T-helper 1 cell treated with Interleukin-12 subunit alpha and Interleukin-12 subunit beta and Interleukin-4 antibody, amounts not matched to agents 30 μg/mL and 1 μg/mL, for 36 hours (primary cell): ENCODE measurements around the gene TTC7B.

Experiments
- H3K27ac Mint-ChIP-seq: one replicate; pipeline ENCODE4 v1.8.0; 2021; ENCODE audit warnings: mild to moderate bottlenecking, mixed read lengths
- H3K27me3 Mint-ChIP-seq: one replicate; pipeline ENCODE4 v1.8.0; 2021; ENCODE audit warnings: low read depth, mixed read lengths
- H3K36me3 Mint-ChIP-seq: one replicate; pipeline ENCODE4 v1.8.0; 2021; ENCODE audit warnings: low read depth, mixed read lengths
- H3K4me1 Mint-ChIP-seq: one replicate; pipeline ENCODE4 v1.8.0; 2021; ENCODE audit warnings: low read depth, mixed read lengths
- H3K4me3 Mint-ChIP-seq: one replicate; pipeline ENCODE4 v1.8.0; 2021; ENCODE audit warnings: mild to moderate bottlenecking, moderate library complexity, mixed read lengths
- H3K9me3 Mint-ChIP-seq: one replicate; pipeline ENCODE4 v1.8.0; 2021; ENCODE audit warnings: mixed read lengths

Gene TTC7B

DNA sequence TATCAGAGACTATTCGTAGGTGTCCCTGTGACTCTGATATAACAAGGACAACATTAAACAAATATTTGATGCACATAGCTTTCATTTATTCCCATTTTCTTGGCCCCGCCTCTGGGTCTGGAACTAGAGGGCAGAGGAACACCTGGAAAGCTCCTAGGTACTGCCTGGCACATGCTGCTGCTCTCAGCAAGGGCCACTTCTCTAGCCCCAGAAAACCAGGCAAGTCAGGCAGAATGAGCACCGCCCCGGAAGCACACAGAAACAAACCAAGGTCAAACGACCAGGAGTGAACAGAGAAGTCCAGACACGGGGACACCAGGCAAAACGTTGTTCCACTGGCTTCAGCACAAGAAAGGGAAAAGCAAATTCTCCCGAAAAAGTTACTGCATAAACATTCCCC lies 76.1 kb downstream of the TTC7B start:
- H3K27me3 Mint-ChIP-seq = peaks cover 3% of the 10 kb centered on the region
- H3K4me1 Mint-ChIP-seq = peaks cover 3% of the 10 kb centered on the region
- no peak overlapping the region for H3K4me3 Mint-ChIP-seq
- no peaks in the 10 kb centered on the region for H3K9me3 Mint-ChIP-seq
- no peaks in the 10 kb centered on the region for H3K36me3 Mint-ChIP-seq
- no peak overlapping the region for H3K27ac Mint-ChIP-seq

- peaks cover 3% of the 10 kb centered on the region for H3K27me3 Mint-ChIP-seq
- H3K4me3 Mint-ChIP-seq = no peak overlapping the region
- H3K27ac Mint-ChIP-seq = no peak overlapping the region
- H3K4me1 Mint-ChIP-seq = peaks cover 3% of the 10 kb centered on the region
- H3K9me3 Mint-ChIP-seq = no peaks in the 10 kb centered on the region
- H3K36me3 Mint-ChIP-seq = no peaks in the 10 kb centered on the region
Measured at GRCh38 chr14:90739318-90740068, 76.7 kb downstream of the TTC7B start.

DNA sequence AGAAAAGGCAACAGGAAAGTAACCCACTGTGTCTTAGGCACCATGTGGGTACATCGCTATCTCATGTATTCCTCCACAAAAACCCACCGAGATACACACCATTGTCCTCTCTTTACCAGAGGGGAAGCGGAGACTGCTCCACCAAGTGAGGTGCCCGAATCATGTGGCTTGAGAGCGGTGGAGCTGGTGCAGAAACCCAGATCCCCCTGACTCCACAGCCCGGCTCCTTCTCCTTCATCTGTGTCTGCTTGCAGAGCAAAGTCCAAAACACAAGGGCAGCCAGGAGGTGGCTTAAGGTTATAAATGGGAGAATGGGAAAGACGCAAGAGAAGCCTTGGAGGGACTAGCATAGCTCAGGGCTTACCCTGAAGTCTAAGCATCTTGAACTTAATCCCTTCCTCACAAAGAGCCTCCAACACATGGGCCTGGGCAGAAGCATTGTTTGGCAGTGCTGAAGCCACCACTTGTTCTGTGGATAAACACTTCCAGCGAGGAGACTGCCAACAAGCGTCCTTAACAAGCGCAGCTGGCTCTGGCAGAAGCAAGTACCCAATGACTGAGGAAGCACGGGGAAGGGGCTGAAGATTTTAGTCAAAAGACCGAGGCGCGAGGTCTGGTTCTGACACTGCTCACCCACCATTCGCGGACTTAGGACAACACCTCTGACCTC lies 83.0 kb downstream of the TTC7B start:
- H3K27me3 Mint-ChIP-seq = no peaks in the 10 kb centered on the region

GRCh38 chr14:90732718-90733117 lies 83.5 kb downstream of the TTC7B start:
- no peaks in the 10 kb centered on the region for H3K4me1 Mint-ChIP-seq
- H3K9me3 Mint-ChIP-seq = no peaks in the 10 kb centered on the region
- no peak overlapping the region for H3K27ac Mint-ChIP-seq
- H3K4me3 Mint-ChIP-seq = no peak overlapping the region
- no peaks in the 10 kb centered on the region for H3K27me3 Mint-ChIP-seq
- no peaks in the 10 kb centered on the region for H3K36me3 Mint-ChIP-seq

More for the DNA sequence above, 83.0 kb downstream of the TTC7B start:
- no peak overlapping the region for H3K27ac Mint-ChIP-seq
- no peaks in the 10 kb centered on the region for H3K36me3 Mint-ChIP-seq
- H3K9me3 Mint-ChIP-seq = no peaks in the 10 kb centered on the region
- no peak overlapping the region for H3K4me3 Mint-ChIP-seq
- H3K4me1 Mint-ChIP-seq = no peaks in the 10 kb centered on the region

DNA sequence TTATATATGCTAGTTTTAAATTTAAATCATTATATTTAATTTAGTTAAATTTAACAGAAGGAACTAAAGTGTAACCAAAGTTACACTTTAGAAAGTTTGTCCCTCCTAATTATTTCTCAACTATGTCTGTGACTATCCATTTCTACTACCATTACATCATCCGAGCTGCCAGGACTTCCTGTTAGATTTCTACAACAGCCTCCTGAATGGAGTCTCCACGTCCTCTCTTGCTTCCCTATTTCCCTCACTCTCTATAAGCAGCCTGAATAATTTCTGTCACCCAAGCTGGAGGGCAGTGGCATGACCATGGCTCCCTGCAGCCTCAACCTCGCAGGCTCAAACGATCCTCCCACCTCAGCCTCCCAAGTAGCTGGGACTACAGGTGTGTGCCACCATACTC lies 84.1 kb downstream of the TTC7B start:
- Mint-ChIP-seq H3K4me3 (no peak overlapping the region), H3K27me3 (no peaks in the 10 kb centered on the region), H3K4me1 (no peaks in the 10 kb centered on the region), H3K36me3 (no peaks in the 10 kb centered on the region), H3K9me3 (no peaks in the 10 kb centered on the region), H3K27ac (no peak overlapping the region)

DNA sequence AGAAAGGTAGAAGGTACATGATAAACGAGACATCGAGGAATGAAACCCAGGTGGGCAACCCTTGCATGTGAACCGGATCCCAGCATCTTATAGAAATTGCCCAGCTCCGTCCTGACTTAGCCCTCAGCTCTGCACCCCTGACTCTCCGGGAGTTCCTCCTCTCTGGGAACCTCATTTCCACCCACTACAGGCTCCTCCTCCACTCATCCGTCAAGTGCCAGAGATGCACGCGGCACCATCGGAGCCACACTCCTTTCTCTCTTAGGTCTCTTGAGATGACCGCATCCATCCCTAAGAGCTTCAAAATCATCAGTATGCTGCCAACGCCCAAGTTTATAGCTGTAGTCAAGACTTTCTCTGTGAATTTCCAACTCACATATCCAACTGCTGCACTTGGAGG lies 84.7 kb downstream of the TTC7B start:
- no peaks in the 10 kb centered on the region for H3K27me3 Mint-ChIP-seq
- H3K4me3 Mint-ChIP-seq = no peak overlapping the region
- H3K4me1 Mint-ChIP-seq = no peaks in the 10 kb centered on the region
- H3K9me3 Mint-ChIP-seq = no peaks in the 10 kb centered on the region
- no peak overlapping the region for H3K27ac Mint-ChIP-seq
- no peaks in the 10 kb centered on the region for H3K36me3 Mint-ChIP-seq

DNA sequence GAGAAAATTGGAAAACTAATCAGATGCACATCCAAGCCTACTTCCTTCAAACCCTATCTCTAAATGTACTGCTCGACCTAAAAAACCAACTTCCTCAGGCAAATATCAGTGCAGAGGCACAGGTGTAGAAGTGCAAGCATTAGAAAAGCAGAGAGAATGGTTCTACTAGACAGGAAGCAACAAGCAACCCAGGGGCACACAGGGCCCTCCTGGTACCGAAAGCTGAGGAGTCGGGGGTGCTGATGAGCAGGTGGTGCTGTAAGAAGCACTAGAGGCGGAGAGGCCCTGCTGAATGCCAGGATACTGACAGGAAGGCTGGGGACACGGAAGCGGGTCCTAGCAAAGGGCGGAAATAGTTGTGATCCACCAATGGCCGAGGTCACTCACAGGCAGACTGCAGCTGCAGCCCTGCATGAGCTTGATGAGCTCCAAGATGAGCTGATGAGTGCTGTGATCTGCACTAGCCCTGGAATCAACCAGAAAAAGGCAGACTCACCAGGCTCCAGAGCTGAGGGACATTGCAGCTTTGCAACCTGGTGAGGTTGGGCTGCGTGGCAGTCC lies 85.9 kb downstream of the TTC7B start:
- Mint-ChIP-seq H3K4me1 (no peaks in the 10 kb centered on the region), H3K4me3 (no peak overlapping the region), H3K27me3 (no peaks in the 10 kb centered on the region), H3K36me3 (no peaks in the 10 kb centered on the region), H3K27ac (no peak overlapping the region), H3K9me3 (no peaks in the 10 kb centered on the region)

DNA sequence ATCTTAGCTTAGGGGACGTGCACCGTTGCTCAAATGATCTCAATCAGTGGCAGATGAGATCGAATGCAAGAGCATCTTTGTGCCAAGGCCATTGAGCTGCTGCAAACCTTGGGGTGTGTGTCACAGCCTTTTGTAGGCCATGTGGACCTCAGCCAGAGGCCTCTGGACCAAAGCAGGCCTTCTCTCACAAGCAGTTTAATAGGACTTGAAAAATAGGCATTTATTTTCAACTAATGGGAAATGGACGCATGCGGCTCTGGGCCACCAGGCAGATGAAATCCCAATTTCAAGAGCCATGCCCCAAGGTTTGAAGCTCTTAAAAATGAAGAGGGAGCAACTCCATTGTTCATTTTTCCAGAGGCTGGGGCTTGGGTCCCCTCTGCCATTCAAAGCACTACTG lies 87.3 kb downstream of the TTC7B start:
- Mint-ChIP-seq H3K9me3 (no peaks in the 10 kb centered on the region), H3K4me3 (no peak overlapping the region)

GRCh38 chr14:90727082-90727481 lies 89.1 kb downstream of the TTC7B start:
- H3K4me1 Mint-ChIP-seq = no peaks in the 10 kb centered on the region
- no peak overlapping the region for H3K4me3 Mint-ChIP-seq
- H3K36me3 Mint-ChIP-seq = no peaks in the 10 kb centered on the region
- H3K27ac Mint-ChIP-seq = no peak overlapping the region
- no peaks in the 10 kb centered on the region for H3K27me3 Mint-ChIP-seq
- no peaks in the 10 kb centered on the region for H3K9me3 Mint-ChIP-seq

More for the DNA sequence above, 87.3 kb downstream of the TTC7B start:
- Mint-ChIP-seq H3K27ac (no peak overlapping the region), H3K36me3 (no peaks in the 10 kb centered on the region), H3K4me1 (no peaks in the 10 kb centered on the region), H3K27me3 (no peaks in the 10 kb centered on the region)

- Mint-ChIP-seq H3K4me1 (no peaks in the 10 kb centered on the region), H3K27ac (no peak overlapping the region), H3K27me3 (no peaks in the 10 kb centered on the region), H3K9me3 (no peaks in the 10 kb centered on the region), H3K4me3 (no peak overlapping the region), H3K36me3 (no peaks in the 10 kb centered on the region)
Measured at GRCh38 chr14:90726656-90727055, 89.6 kb downstream of the TTC7B start.

- Mint-ChIP-seq H3K27ac (no peak overlapping the region), H3K9me3 (no peaks in the 10 kb centered on the region), H3K27me3 (peaks cover 3% of the 10 kb centered on the region), H3K4me1 (no peaks in the 10 kb centered on the region), H3K36me3 (no peaks in the 10 kb centered on the region), H3K4me3 (no peak overlapping the region)
Measured at GRCh38 chr14:90724866-90725265, 91.4 kb downstream of the TTC7B start.

DNA sequence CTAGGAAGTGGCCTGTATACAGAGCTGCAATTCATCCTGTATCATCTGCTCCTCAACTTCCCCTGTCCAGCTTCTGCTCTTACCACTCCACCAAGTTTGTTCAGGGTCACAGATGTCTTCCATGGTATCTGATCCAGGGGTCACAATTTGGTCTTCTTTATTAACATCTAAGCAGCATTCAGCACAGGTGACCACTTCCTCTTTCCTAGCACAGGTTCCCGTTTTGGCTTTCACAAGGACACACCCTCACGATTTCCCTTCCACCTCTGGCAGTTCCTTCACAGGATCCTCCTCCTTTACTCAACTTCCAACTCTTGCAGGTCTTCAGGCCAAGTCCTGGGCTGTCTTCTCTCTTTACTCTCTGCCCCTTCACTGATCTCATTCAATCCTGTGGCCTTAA lies 93.6 kb downstream of the TTC7B start:
- Mint-ChIP-seq H3K36me3 (no peaks in the 10 kb centered on the region), H3K27ac (no peak overlapping the region), H3K27me3 (peaks cover 3% of the 10 kb centered on the region)

GRCh38 chr14:90721619-90722305 lies 94.5 kb downstream of the TTC7B start:
- H3K4me1 Mint-ChIP-seq = no peaks in the 10 kb centered on the region
- H3K27ac Mint-ChIP-seq = no peak overlapping the region
- peaks cover 3% of the 10 kb centered on the region for H3K27me3 Mint-ChIP-seq
- no peak overlapping the region for H3K4me3 Mint-ChIP-seq
- no peaks in the 10 kb centered on the region for H3K36me3 Mint-ChIP-seq
- no peaks in the 10 kb centered on the region for H3K9me3 Mint-ChIP-seq

More for the DNA sequence above, 93.6 kb downstream of the TTC7B start:
- Mint-ChIP-seq H3K9me3 (no peaks in the 10 kb centered on the region), H3K4me1 (no peaks in the 10 kb centered on the region), H3K4me3 (no peak overlapping the region)

DNA sequence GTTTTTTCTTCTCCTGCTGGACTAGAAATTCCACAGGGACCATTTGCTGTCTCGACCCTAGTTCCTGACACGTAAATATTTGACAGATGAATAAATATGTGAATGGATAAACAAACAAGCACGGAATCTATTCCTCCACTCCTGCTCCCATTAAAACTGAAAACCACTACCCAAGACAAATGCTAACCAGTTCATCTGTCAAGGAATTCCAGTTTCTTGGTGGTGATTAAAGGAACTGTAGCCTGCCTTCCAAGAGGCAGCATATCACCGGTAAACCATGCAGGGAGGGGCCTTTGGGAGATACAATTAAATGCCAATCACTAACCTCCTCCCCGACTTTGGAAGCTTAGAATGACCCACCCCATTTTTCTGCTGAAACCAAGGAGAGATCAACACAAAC lies 95.4 kb downstream of the TTC7B start:
- Mint-ChIP-seq H3K4me3 (no peak overlapping the region), H3K9me3 (no peaks in the 10 kb centered on the region), H3K36me3 (no peaks in the 10 kb centered on the region), H3K4me1 (no peaks in the 10 kb centered on the region), H3K27me3 (peaks cover 3% of the 10 kb centered on the region), H3K27ac (no peak overlapping the region)

DNA sequence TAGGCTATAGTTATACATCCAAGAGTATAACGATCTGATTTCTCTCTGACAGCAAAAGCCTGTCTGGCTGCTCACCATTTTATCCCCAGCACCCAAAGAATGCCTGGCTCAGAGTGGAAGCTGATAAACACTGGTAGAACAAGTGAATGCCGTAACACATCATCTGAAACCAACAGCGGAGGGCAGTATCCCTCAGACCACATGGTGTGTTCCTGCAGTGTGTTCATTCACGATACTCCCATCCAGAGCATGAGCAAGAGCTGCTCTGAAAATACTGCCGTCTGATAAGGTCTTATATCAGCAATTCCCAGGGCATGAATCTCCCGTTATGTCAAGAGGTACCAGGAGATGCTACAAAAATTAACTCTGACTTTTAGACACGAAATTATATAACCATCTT lies 95.9 kb downstream of the TTC7B start:
- Mint-ChIP-seq H3K27me3 (peaks cover 3% of the 10 kb centered on the region), H3K36me3 (no peaks in the 10 kb centered on the region), H3K4me1 (no peaks in the 10 kb centered on the region), H3K9me3 (no peaks in the 10 kb centered on the region), H3K4me3 (no peak overlapping the region), H3K27ac (no peak overlapping the region)
